Measurements from ENCODE around the gene GDI2.
"Not testable (repeated sequence)": the region's sequence is repeated elsewhere in the genome, so short reads cannot be mapped to it uniquely, and the experiment has no call there.

GDI2 gene

GRCh38 chr10:5813341-5814109 is at the start of gene GDI2:
TSS of gene GDI2 (minus strand) at chr10:5813434. CDS start at chr10:5813258, 176 bp downstream.
- DNase-seq, result peak; percentile 96

GRCh38 chr10:5862360-5862961 is 49.2 kb upstream of the GDI2 start:
- DNase-seq, result no peak

GRCh38 chr10:5860066-5860465 is 46.8 kb upstream of the GDI2 start:
- DNase-seq, result no peak

GRCh38 chr10:5858811-5859210 is 45.6 kb upstream of the GDI2 start:
- no peak for DNase-seq

GRCh38 chr10:5856701-5857004 is 43.4 kb upstream of the GDI2 start:
- no peak for DNase-seq

- no peak for DNase-seq
Observed at GRCh38 chr10:5855979-5856700, 42.9 kb upstream of the GDI2 start.

- DNase-seq, result no peak
Observed at GRCh38 chr10:5854131-5854475, 40.9 kb upstream of the GDI2 start.

- not testable (repeated sequence) for DNase-seq
Observed at GRCh38 chr10:5846667-5847066, 33.4 kb upstream of the GDI2 start.

GRCh38 chr10:5844345-5845055 is 31.3 kb upstream of the GDI2 start:
- DNase-seq, result no peak

GRCh38 chr10:5843686-5844344 is 30.6 kb upstream of the GDI2 start:
- DNase-seq, result no peak

GRCh38 chr10:5841965-5842364 is 28.7 kb upstream of the GDI2 start:
- no peak for DNase-seq

GRCh38 chr10:5840314-5841307 is 27.4 kb upstream of the GDI2 start:
- DNase-seq, result no peak

GRCh38 chr10:5836181-5836580 is 22.9 kb upstream of the GDI2 start:
- DNase-seq, result not testable (repeated sequence)

GRCh38 chr10:5835446-5836095 is 22.3 kb upstream of the GDI2 start:
- DNase-seq, result no peak

GRCh38 chr10:5833814-5834213 is 20.6 kb upstream of the GDI2 start:
- no peak for DNase-seq

GRCh38 chr10:5832946-5833345 is 19.7 kb upstream of the GDI2 start:
- DNase-seq, result no peak

GRCh38 chr10:5831446-5831782 is 18.2 kb upstream of the GDI2 start:
- no peak for DNase-seq

- no peak for DNase-seq
Observed at GRCh38 chr10:5830629-5831445, 17.6 kb upstream of the GDI2 start.

GRCh38 chr10:5829267-5829666 is 16.0 kb upstream of the GDI2 start:
- no peak for DNase-seq

GRCh38 chr10:5828725-5829124 is 15.5 kb upstream of the GDI2 start:
- no peak for DNase-seq

Data from NCI-H1092 (cell line).